T-cell (primary cell): Measurements from ENCODE around the gene SSMEM1. TPM values are rescaled to one million over a fixed set of nuclear protein-coding genes. Genes with fewer than 3 reads are reported as not detected.

ENCODE experiments used
- ATAC-seq, 4 experiments: fragments of 200-7000 bp in 3 of 4; fragments of 150-1000 bp in 1 of 4; cut with Tn5 transposase; replicated peaks in 1 of 4; 1 replicate in 3 of 4; 2 replicates in 1 of 4; pipeline ENCODE4 v1.10.0; 2021; ENCODE audit warnings: moderate library complexity in 3 of 4, mild to moderate bottlenecking in 2 of 4, moderate number of reproducible peaks in 1 of 4
- CTCF ChIA-PET, 2 donors: fragments of 300-600 bp; sonication (Branson Sonifier 250); formaldehyde crosslinking; loops; one replicate each; lab custom pipeline; 2022; ENCODE audit warnings: antibody characterized with exemption in 2 of 2; lab: Charles Lee
- POLR2A ChIA-PET, 2 donors: fragments of 300-600 bp; sonication (Branson Sonifier 250); formaldehyde crosslinking; loops; one replicate each; lab custom pipeline; 2022; ENCODE audit warnings: antibody characterized with exemption in 2 of 2; lab: Charles Lee
- DNase-seq, 35 experiments: peaks; one replicate each; pipeline versions ENCODE4 v3.0.0 to v3.0.0-alpha.2; 2013 to 2023
- H3K27ac ChIP-seq: one replicate; pipeline ENCODE4 v1.5.1; 2013; ENCODE audit warnings: low read length
- H3K27me3 ChIP-seq, 2 experiments: replicated peaks in 1 of 2; 1 replicate in 1 of 2; 2 replicates in 1 of 2; pipeline versions ENCODE4 v1.6.1 to v1.7.0; 2013; ENCODE audit warnings: low read length in 1 of 2, mixed read lengths in 1 of 2; ENCODE audit not compliant: control insufficient read depth in 2 of 2, insufficient read depth in 2 of 2; ENCODE audit errors: extremely low read depth in 1 of 2
- H3K36me3 ChIP-seq, 2 donors: 1 replicate in 1 of 2; 2 replicates in 1 of 2; pipeline versions ENCODE4 v1.6.1 to v1.7.0; 2013; ENCODE audit warnings: low read length in 1 of 2; ENCODE audit not compliant: control insufficient read depth in 2 of 2, insufficient read depth in 1 of 2; ENCODE audit errors: extremely low read depth in 1 of 2
- H3K4me1 ChIP-seq, 2 experiments: 1 replicate in 1 of 2; 2 replicates in 1 of 2; pipeline versions ENCODE4 v1.6.1 to v1.7.0; 2013; ENCODE audit warnings: low read length in 2 of 2, mixed read lengths in 1 of 2; ENCODE audit not compliant: insufficient read depth in 2 of 2, control insufficient read depth in 1 of 2; ENCODE audit errors: extremely low read depth in 1 of 2
- H3K4me3 ChIP-seq, 2 donors: 1 replicate in 1 of 2; 2 replicates in 1 of 2; pipeline versions ENCODE4 v1.5.1 to v1.7.0; 2013; ENCODE audit warnings: mild to moderate bottlenecking in 2 of 2, low read length in 1 of 2, moderate library complexity in 1 of 2; ENCODE audit not compliant: control insufficient read depth in 1 of 2; ENCODE audit errors: extremely low read depth in 1 of 2
- H3K9me3 ChIP-seq: 2 replicates; pipeline ENCODE4 v1.7.0; 2013
- H3K27ac Mint-ChIP-seq, 2 donors: one replicate each; pipeline ENCODE4 v1.8.0; 2020 to 2021; ENCODE audit warnings: mild to moderate bottlenecking in 2 of 2, mixed read lengths in 2 of 2
- H3K27me3 Mint-ChIP-seq, 2 donors: one replicate each; pipeline ENCODE4 v1.8.0; 2021 to 2022; ENCODE audit warnings: mixed read lengths in 2 of 2
- H3K36me3 Mint-ChIP-seq: one replicate; pipeline ENCODE4 v1.8.0; 2021; ENCODE audit warnings: mixed read lengths
- H3K4me1 Mint-ChIP-seq, 3 donors: one replicate each; pipeline ENCODE4 v1.8.0; 2020 to 2022; ENCODE audit warnings: mixed read lengths in 3 of 3, mild to moderate bottlenecking in 1 of 3
- H3K4me3 Mint-ChIP-seq, 3 donors: one replicate each; pipeline ENCODE4 v1.8.0; 2020 to 2022; ENCODE audit warnings: mild to moderate bottlenecking in 3 of 3, mixed read lengths in 3 of 3, moderate library complexity in 3 of 3
- H3K9me3 Mint-ChIP-seq, 3 donors: one replicate each; pipeline ENCODE4 v1.8.0; 2020 to 2022; ENCODE audit warnings: mixed read lengths in 3 of 3
- WGBS: methylation state at CpG from one replicate; pipeline ENCODE4 v1.1.5; 2013; ENCODE audit warnings: missing lambda C conversion rate; ENCODE audit not compliant: insufficient coverage; 5-methylcytosine and 5-hydroxymethylcytosine counted together
- total RNA-seq, 35 experiments: library from RNA in 6 of 35; stranded (reverse) in 6 of 35; fragments of 120-200 nt in 1 of 35; gene quantifications; one replicate each; pipeline versions ENCODE4 v1.2.1 to v1.2.4 and lab custom pipeline; 2013 to 2026

Gene SSMEM1
- total RNA-seq, 5 donors from 2014 or later (not counting 1 experiment from before 2014, with no cell fraction given) = not detected

GRCh38 chr7:130262448-130262847 lies 54.8 kb downstream of the SSMEM1 start:
- no peaks in the 10 kb centered on the region for H3K27me3 Mint-ChIP-seq
- POLR2A ChIA-PET = no interaction called here
- H3K4me3 ChIP-seq = no peak overlapping the region
- CTCF ChIA-PET = no interaction called here
- H3K4me1 Mint-ChIP-seq = no peaks in the 10 kb centered on the region
- 0% methylated on average over 1 of the region's 2 CpGs for WGBS
- no peak for DNase-seq
- no peak for ATAC-seq
- no peaks in the 10 kb centered on the region for H3K9me3 Mint-ChIP-seq
- H3K36me3 Mint-ChIP-seq = no peaks in the 10 kb centered on the region
- H3K4me1 ChIP-seq = no peaks in the 10 kb centered on the region
- no peak overlapping the region for H3K27ac Mint-ChIP-seq
- H3K4me3 Mint-ChIP-seq = no peak overlapping the region
- H3K36me3 ChIP-seq = no peaks in the 10 kb centered on the region
- H3K27me3 ChIP-seq = peaks cover 0 to 6% of the 10 kb centered on the region in 2 experiments
- H3K9me3 ChIP-seq = no peaks in the 10 kb centered on the region
- H3K27ac ChIP-seq = no peak overlapping the region

DNA sequence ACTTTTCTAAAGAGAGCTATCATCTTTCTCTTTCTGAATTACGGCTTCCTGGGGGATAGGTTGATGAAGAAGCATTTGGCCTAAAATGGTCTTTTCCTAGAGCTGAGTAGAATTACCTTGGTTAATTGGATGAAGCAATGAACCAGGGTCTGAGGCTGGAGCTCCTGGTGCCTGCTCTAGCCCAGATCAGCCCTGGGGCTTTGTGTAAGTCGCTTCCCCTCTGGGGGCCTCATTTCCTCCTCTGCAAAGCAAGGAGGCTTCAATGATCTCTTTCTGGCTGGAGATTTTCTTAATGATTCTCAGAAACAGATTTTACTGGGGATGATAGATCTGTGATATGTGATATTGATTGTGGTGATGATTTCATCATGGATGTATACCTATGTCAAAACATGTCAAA lies 55.5 kb downstream of the SSMEM1 start:
- Mint-ChIP-seq H3K4me3 (no peak overlapping the region), H3K4me1 (no peaks in the 10 kb centered on the region), H3K9me3 (no peaks in the 10 kb centered on the region), H3K27ac (no peak overlapping the region), H3K36me3 (no peaks in the 10 kb centered on the region), H3K27me3 (peaks cover 0 to 2% of the 10 kb centered on the region in 2 donors)
- Histone ChIP-seq H3K4me1 (no peaks in the 10 kb centered on the region), H3K27me3 (peaks cover 0 to 6% of the 10 kb centered on the region in 2 experiments), H3K27ac (no peak overlapping the region), H3K36me3 (no peaks in the 10 kb centered on the region), H3K4me3 (no peak overlapping the region), H3K9me3 (no peaks in the 10 kb centered on the region)
- CTCF ChIA-PET = no interaction called here
- POLR2A ChIA-PET = interaction anchor here in 1 of 2 donors (0.7 kb wide), 1 partner anchor 542 kb away, joined by 3 read pairs; no protein-coding TSS in a partner anchor
- ATAC-seq (no peak), DNase-seq (no peak)
- WGBS = no CpG with 5 or more reads among the region's 2 CpGs

Other genes starting within 250 kb of the SSMEM1 start
- 10 to 100 TPM; 12.1 to 17.9 (median 16.7) TPM for gene ZC3HC1, start 156.5 kb upstream of the SSMEM1 start, total RNA-seq
- 10 to 100 TPM; 15.2 to 20.5 (median 16.4) TPM for gene KLHDC10, start 137.3 kb upstream of the SSMEM1 start, total RNA-seq
- 10 to 100 TPM; 21.4 to 31.0 (median 25.5) TPM for gene TMEM209, start 2.5 kb upstream of the SSMEM1 start, total RNA-seq
- 1 to 10 TPM in 3 of 5 donors, not detected in 2; 1.7 to 3.1 (median 2.2) TPM for gene CPA2, start 59.0 kb downstream of the SSMEM1 start, total RNA-seq
- gene CPA4, start 85.3 kb downstream of the SSMEM1 start, total RNA-seq = under 1 TPM in 1 of 5 donors, not detected in 4; 0.23 TPM
- 1 to 10 TPM in 4 of 5 donors, not detected in 1; 1.2 to 9.4 (median 4.5) TPM for gene CPA5, start 137.0 kb downstream of the SSMEM1 start, total RNA-seq
- gene CPA1, start 172.6 kb downstream of the SSMEM1 start, total RNA-seq = 10 to 100 TPM in 3 of 5 donors, not detected in 2; 15.8 to 22.5 (median 16.0) TPM
- gene CEP41, start 233.2 kb downstream of the SSMEM1 start, total RNA-seq = 10 to 100 TPM in 1 of 5 donors, 1 to 10 TPM in 4; 6.3 to 13.6 (median 9.2) TPM